ENCODE measurements around the gene NCKAP5. TPM values are rescaled to one million over a fixed set of nuclear protein-coding genes. Genes with fewer than 3 reads are reported as not detected.

Gene NCKAP5
- total and polyA plus RNA-seq, 4 donors = 0.57 to 2.8 (median 2.4) TPM

GRCh38 chr2:132971310-132972061, 596.8 kb downstream of the NCKAP5 start:
- WGBS = 89% methylated on average over 7 of the region's 7 CpGs
- no peak overlapping the region for H3K9ac ChIP-seq (ENCODE audit: low read depth in 1 of 2, low read length in 2 of 2)
- no peaks in the 10 kb centered on the region for H3K27me3 ChIP-seq (ENCODE audit: control insufficient read depth in 4 of 4, insufficient read depth in 4 of 4, low read length in 3 of 4)
- H3K36me3 ChIP-seq (ENCODE audit: control insufficient read depth in 4 of 4, insufficient read depth in 3 of 4, low read depth in 1 of 4, low read length in 3 of 4) = no peaks in the 10 kb centered on the region
- H3K9me3 ChIP-seq (ENCODE audit: control insufficient read depth in 4 of 4, low read length in 3 of 4) = no peaks in the 10 kb centered on the region
- H3K4me3 ChIP-seq (ENCODE audit: low read depth in 1 of 3, low read length in 3 of 3) = no peak overlapping the region
- TF ChIP-seq FOXA1 (IDR thresholded peaks at IDR 0.05) (no peak), REST (IDR thresholded peaks at IDR 0.05) (no peak), MAX (IDR thresholded peaks at IDR 0.05) (no peak), ATF3 (IDR thresholded peaks at IDR 0.05) (no peak), EGR1 (IDR thresholded peaks at IDR 0.05; ENCODE audit: low read depth in 2 of 2) (no peak), RXRA (IDR thresholded peaks at IDR 0.05) (no peak), FOXA2 (IDR thresholded peaks at IDR 0.05) (no peak), HNF4A (conservative IDR thresholded peaks at IDR 0.05) (no peak), ZBTB33 (IDR thresholded peaks at IDR 0.05) (no peak), GABPA (IDR thresholded peaks at IDR 0.05 in 1 of 2, conservative IDR thresholded peaks at IDR 0.05 in 1 of 2) (no peak), NR2F2 (IDR thresholded peaks at IDR 0.05) (no peak), CTCF (IDR thresholded peaks at IDR 0.05; ENCODE audit: low read depth, low read length, missing input control) (no peak), RAD21 (IDR thresholded peaks at IDR 0.05) (no peak), HNF4G (IDR thresholded peaks at IDR 0.05) (no peak), YY1 (IDR thresholded peaks at IDR 0.05) (no peak), TAF1 (conservative IDR thresholded peaks at IDR 0.05) (no peak)
- no peaks in the 10 kb centered on the region for H3K4me1 ChIP-seq (ENCODE audit: control insufficient read depth in 4 of 4, insufficient read depth in 4 of 4, low read length in 3 of 4)
- H3K27ac ChIP-seq (ENCODE audit: low read depth in 1 of 2, low read length in 2 of 2) = no peak overlapping the region
- no peak for DNase-seq (ENCODE audit: low spot score)
